ENCODE results near the gene ONECUT3.

DNA sequence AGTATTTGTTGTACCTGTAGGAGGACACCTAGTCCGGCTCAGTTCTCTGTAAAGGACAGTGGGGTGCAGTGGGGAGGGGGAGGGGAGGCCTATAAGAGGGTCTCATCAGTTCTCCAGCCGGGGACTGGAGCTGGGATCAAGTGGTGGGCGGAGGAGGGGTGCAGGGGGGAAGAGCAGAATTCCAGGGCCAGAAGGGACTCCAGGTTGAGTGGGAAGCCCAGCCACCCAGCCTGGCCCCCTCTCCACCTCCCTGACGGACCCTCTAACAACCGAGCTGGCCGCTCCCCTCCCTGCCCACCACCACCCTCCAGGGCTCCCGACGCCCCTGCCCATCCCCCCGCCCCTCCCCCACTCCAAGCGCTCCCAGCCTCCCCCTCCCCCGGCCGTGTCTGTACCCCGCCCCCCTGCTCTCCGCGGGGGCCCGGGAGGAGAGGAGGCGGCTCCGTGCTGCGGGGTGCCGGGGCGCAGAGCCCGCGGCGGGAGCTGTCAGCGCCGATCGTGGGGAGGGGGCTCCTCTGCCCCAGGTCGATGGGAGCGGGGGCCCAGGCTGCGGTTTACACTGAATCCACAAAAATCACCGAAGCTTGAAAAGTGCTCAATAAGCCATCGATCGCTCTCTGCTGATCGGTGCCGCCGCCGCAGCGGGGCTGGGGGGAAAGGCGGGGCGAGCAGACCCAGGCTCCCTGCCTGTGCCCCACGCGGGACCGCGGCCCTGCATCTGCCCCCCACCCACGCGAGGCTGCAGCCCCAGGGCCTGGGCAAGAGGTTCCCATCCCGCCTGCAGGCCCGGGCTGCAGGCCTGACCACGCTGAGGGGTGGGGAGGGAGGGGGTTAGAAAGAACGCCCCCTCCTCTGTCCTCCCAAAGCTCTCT is 34.6 kb upstream of the ONECUT3 start:
- TF ChIP-seq BRCA1 (IDR thresholded peaks at IDR 0.05; ENCODE audit: low read depth, low read length) (no peak), CTCF (IDR thresholded peaks at IDR 0.05 in 2 of 3, conservative IDR thresholded peaks at IDR 0.05 in 1 of 3; ENCODE audit: control insufficient read depth in 2 of 3, extremely low read depth in 1 of 3, insufficient read depth in 1 of 3, low read depth in 3 of 3, low read length in 3 of 3) (no peak), SMAD1 (IDR thresholded peaks at IDR 0.05; ENCODE audit: low read depth, partially characterized antibody) (no peak), EZH2 (IDR thresholded peaks at IDR 0.05; ENCODE audit: borderline replicate concordance, control insufficient read depth, low read depth, low read length) (no peak), BCL11A (IDR thresholded peaks at IDR 0.05; ENCODE audit: low read depth, low read length) (no peak), POLR2A (IDR thresholded peaks at IDR 0.05; ENCODE audit: low read depth, low read length) (no peak), ZBED1 (IDR thresholded peaks at IDR 0.05; ENCODE audit: borderline replicate concordance) (no peak), SRF (IDR thresholded peaks at IDR 0.05; ENCODE audit: low read depth in 2 of 2, low read length in 2 of 2) (no peak)
